ENCODE measurements around the gene LAMA2. TPM values are rescaled to one million over a fixed set of nuclear protein-coding genes. Genes with fewer than 3 reads are reported as not detected.

Gene LAMA2
- total RNA-seq, 1 donor from 2014 or later: 138 TPM

DNA sequence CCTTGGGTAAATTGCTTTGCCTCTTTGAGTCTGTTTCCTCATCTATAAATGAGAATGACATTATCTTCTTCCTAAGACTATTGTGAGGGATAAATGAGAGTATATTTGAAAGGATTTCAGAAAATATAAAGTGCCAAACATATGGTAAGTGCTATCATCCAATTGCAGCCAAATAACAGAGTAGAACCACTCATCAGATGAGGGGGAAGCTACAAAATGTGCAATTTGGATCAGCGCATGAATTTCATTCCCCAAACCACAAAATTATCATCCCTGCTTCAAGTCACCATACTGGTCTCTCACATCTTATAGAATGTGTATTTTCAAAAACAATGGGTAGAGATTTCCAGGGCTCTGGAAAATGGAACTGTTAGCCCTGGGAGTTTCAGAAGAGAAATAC lies 668.5 kb downstream of the LAMA2 start:
- ATAC-seq: no peak
- no peak for DNase-seq
- intact Hi-C loops (cut with micrococcal nuclease): no loop called here

DNA sequence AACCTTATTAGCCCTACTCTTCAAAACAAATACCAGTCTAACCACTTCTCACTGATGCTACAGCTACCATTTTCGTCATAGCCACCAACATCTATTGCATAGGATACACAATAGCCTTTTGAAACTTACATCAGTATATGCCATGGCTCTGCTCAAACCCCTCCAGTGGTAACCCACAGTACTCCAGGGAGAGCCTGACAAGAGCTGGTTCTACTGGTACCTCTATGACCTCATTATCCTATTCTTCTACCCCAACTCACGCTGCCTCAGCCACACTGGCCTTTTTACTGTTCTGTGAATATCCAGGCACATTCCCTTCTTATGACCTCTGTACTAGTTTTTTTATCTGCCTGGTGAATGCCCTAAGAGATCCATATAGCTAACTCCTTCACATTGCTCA lies 669.5 kb downstream of the LAMA2 start:
- DNase-seq: no peak
- intact Hi-C loops (cut with micrococcal nuclease): no loop called here
- no peak for ATAC-seq

DNA sequence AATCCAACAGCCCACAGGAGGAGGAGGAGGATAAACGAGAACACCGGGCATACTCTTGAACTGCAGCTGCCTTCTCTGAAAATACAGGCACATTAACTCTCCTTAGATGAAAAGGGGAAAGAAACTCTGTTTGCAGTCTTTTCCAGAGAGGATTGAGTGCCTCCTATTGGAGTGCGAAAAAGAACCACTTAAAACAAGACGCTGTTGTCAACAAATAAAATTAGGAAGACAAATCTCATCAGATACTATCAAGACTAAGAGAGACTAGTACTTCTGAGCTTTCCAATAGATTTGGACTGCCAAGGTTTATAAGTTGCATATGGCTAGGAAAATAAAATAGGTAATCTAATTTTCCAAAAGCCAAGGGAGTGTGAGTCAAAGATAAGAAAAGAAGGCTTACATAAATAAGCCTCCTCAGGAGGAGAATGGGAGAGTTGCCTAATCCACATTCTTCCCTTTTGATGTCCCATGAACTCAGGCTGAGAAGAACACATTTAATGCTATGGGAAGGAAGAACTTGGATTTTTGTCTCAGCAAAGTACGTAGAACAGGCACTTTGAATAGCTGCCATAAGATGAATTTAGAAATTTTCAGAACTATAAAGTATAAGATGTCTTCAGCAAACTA lies 672.4 kb downstream of the LAMA2 start:
- DNase-seq (no peak), ATAC-seq (no peak)
- intact Hi-C loops (cut with micrococcal nuclease): no loop called here

DNA sequence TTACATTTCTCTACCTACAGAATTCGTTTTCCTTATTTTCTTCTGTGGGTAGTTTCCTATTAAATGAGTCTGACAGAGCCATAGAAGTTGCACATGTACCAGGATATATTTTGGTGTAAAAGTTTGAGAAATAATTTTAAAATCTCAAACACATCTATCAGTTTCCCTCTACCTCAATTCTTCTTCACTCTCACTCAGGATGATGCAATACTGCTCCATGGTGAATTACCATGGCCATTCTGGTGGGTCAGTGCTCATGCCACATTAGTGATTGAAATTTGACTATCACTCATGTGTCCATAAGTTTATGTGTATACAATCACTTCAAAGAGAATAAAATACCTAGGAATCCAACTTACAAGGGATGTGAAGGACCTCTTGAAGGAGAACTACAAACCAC lies 675.3 kb downstream of the LAMA2 start:
- intact Hi-C loops (cut with micrococcal nuclease): no loop called here
- DNase-seq (no peak), ATAC-seq (no peak)

DNA sequence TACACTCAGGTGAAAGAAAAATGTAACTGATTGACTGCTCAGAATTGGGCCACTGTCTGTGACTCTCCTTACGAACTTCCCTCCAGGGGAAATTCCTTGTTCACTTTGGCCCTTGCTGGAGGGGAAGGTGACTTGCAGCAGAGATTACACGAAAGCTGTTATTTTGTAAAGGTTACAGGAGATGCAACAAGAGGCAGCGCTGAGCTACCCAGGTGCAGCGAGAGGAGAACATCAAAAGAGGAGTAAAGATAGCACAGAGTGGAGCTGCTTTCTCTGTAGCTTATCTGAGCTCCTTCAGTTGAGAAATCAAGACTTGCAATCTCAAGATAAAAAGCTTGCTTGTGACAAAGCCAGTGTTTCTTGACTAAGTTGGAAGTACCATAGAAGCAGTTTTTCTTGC lies 682.4 kb downstream of the LAMA2 start:
- DNase-seq (no peak), ATAC-seq (no peak)
- intact Hi-C loops (cut with micrococcal nuclease): no loop called here

DNA sequence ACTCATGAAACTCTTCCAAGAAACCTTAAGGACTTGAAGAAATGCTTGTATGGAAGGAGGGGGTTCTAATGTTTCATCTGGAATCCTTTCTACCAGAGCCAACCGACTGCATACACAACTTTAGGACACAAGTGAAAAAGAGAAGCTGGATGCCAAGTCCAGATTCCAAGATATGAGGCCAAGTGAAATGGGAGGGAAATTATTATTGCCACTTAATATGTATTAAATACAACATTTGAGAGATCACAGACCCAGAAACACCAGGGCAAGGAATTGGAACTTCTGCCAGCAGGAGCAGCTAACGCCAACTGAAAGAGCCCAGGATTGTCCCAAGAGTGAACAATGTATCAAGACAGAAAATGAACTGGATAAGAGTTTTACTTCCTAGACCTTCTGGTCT lies 682.9 kb downstream of the LAMA2 start:
- ATAC-seq (no peak), DNase-seq (no peak)
- intact Hi-C loops (cut with micrococcal nuclease): no loop called here
